ENCODE results near the gene PLCB2.
A peak's percentile ranks its signal among the peaks of the same experiment; 100 is the strongest.

PLCB2 gene

GRCh38 chr15:40327457-40327856 lies 19.7 kb upstream of the PLCB2 start:
- no peak for DNase-seq (ENCODE audit: low read depth)

GRCh38 chr15:40325700-40326099 lies 18.0 kb upstream of the PLCB2 start:
- no peak for DNase-seq (ENCODE audit: low read depth)

GRCh38 chr15:40325188-40325587 lies 17.5 kb upstream of the PLCB2 start:
- DNase-seq (ENCODE audit: low read depth) = no peak

GRCh38 chr15:40323953-40324937 lies 16.5 kb upstream of the PLCB2 start:
- DNase-seq (ENCODE audit: low read depth) = no peak

GRCh38 chr15:40323239-40323952 lies 15.7 kb upstream of the PLCB2 start, which contains the start of gene INAFM2:
Gene INAFM2 (plus strand): TSS chr15:40323692. CDS start chr15:40324056, 364 bp downstream.
- peak; percentile 86 for DNase-seq (ENCODE audit: low read depth)

GRCh38 chr15:40322531-40323238 lies 14.9 kb upstream of the PLCB2 start:
- DNase-seq (ENCODE audit: low read depth) = no peak

GRCh38 chr15:40320931-40321371 lies 13.2 kb upstream of the PLCB2 start:
- peak; percentile 22 for DNase-seq (ENCODE audit: low read depth)

GRCh38 chr15:40320409-40320808 lies 12.7 kb upstream of the PLCB2 start:
- DNase-seq (ENCODE audit: low read depth) = no peak

GRCh38 chr15:40317580-40317979 lies 9.8 kb upstream of the PLCB2 start:
- no peak for DNase-seq (ENCODE audit: low read depth)

- no peak for DNase-seq (ENCODE audit: low read depth)
Measured at GRCh38 chr15:40316931-40317330, 9.2 kb upstream of the PLCB2 start.

- no peak for DNase-seq (ENCODE audit: low read depth)
Measured at GRCh38 chr15:40314723-40315276, 7.1 kb upstream of the PLCB2 start.

- DNase-seq (ENCODE audit: low read depth) = peak; percentile 21
Measured at GRCh38 chr15:40313531-40314398, 6.0 kb upstream of the PLCB2 start.

GRCh38 chr15:40312370-40313158 lies 4.8 kb upstream of the PLCB2 start:
- DNase-seq (ENCODE audit: low read depth) = no peak

- no peak for DNase-seq (ENCODE audit: low read depth)
Measured at GRCh38 chr15:40310993-40311392, 3.3 kb upstream of the PLCB2 start.

GRCh38 chr15:40310001-40310959 lies 2.5 kb upstream of the PLCB2 start:
- DNase-seq (ENCODE audit: low read depth) = peak; percentile 48

GRCh38 chr15:40309344-40309862 lies 1.7 kb upstream of the PLCB2 start:
- no peak for DNase-seq (ENCODE audit: low read depth)

- no peak for DNase-seq (ENCODE audit: low read depth)
Measured at GRCh38 chr15:40306908-40307307, 827 bp downstream of the PLCB2 start.

- no peak for DNase-seq (ENCODE audit: low read depth)
Measured at GRCh38 chr15:40306371-40306770, 1.4 kb downstream of the PLCB2 start.

- DNase-seq (ENCODE audit: low read depth) = no peak
Measured at GRCh38 chr15:40305281-40305680, 2.5 kb downstream of the PLCB2 start.

All from activated T-cell treated with anti-CD3 and anti-CD28 coated beads for 1 hour (primary cell).